ENCODE data around the gene PDGFC. TPM values are rescaled to one million over a fixed set of nuclear protein-coding genes. Genes with fewer than 3 reads are reported as not detected.

The PDGFC gene
- polyA plus RNA-seq, 3 donors, result 2.5 to 5.0 (median 4.9) TPM

DNA sequence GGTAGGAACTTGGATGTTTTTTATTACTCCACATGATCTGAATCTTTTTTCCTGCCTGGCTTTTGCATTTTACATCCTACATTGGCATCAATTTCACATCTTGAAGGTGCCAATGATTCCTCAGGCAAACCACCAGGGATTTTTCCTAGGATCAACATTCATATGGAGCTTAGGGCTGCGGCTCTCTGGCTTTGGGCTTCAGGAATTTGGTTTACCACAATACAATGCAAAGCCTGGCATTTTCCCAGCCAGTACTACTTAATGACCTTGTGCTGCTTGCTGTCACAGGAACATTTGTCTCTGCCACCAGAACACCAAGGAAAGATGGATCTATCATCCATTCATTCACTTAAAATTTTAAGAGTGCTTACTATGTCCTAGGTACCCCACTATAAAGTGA, 180.7 kb downstream of the PDGFC start:
- Histone ChIP-seq H3K9ac (ENCODE audit: insufficient read depth, low read length, poor library complexity, severe bottlenecking) (no peak overlapping the region), H3K79me2 (ENCODE audit: insufficient read depth, low read length) (no peaks in the 10 kb centered on the region), H3K4me3 (replicated peaks in 1 of 3; ENCODE audit: low read depth in 2 of 3, low read length in 3 of 3) (no peak overlapping the region), H2AFZ (ENCODE audit: insufficient read depth, low read depth, low read length, poor library complexity, severe bottlenecking) (no peak overlapping the region), H3K27ac (ENCODE audit: low read depth in 1 of 2, low read length in 2 of 2) (no peak overlapping the region), H4K20me1 (ENCODE audit: insufficient read depth, low read length) (no peaks in the 10 kb centered on the region), H3K9me3 (replicated peaks in 1 of 2; ENCODE audit: control insufficient read depth in 1 of 2, insufficient read depth in 1 of 2, low read length in 2 of 2) (no peaks in the 10 kb centered on the region), H3K4me2 (replicated peaks; ENCODE audit: extremely low read depth, low read length, poor library complexity, severe bottlenecking) (no peak overlapping the region), H3K36me3 (replicated peaks in 1 of 2; ENCODE audit: control insufficient read depth in 1 of 2, insufficient read depth in 2 of 2, low read length in 2 of 2) (no peaks in the 10 kb centered on the region), H3K4me1 (ENCODE audit: control insufficient read depth in 1 of 2, insufficient read depth in 2 of 2, low read length in 2 of 2) (no peaks in the 10 kb centered on the region), H3K27me3 (ENCODE audit: control insufficient read depth in 2 of 2, insufficient read depth in 2 of 2, low read length in 2 of 2) (no peaks in the 10 kb centered on the region)
- DNase-seq, result no peak
- Mint-ChIP-seq H3K9me3 (peaks cover 0 to 5% (median 0%) of the 10 kb centered on the region in 7 donors), H3K27ac (no peak overlapping the region), H3K4me3 (no peak overlapping the region), H3K27me3 (ENCODE audit: low read depth in 3 of 3) (no peaks in the 10 kb centered on the region), H3K36me3 (peaks cover 0 to 4% of the 10 kb centered on the region in 2 donors), H3K4me1 (peaks cover 2% of the 10 kb centered on the region)
- no peak for TF ChIP-seq CTCF (IDR thresholded peaks at IDR 0.05)
- intact Hi-C loops (cut with micrococcal nuclease), result no loop called here
- 70% methylated on average over 1 of the region's 1 CpG for WGBS (ENCODE audit: insufficient coverage)

GRCh38 chr4:156788782-156789181, 182.8 kb downstream of the PDGFC start:
- Histone ChIP-seq H2AFZ (ENCODE audit: insufficient read depth, low read depth, low read length, poor library complexity, severe bottlenecking) (no peak overlapping the region), H3K4me3 (replicated peaks in 1 of 3; ENCODE audit: low read depth in 2 of 3, low read length in 3 of 3) (no peak overlapping the region), H4K20me1 (ENCODE audit: insufficient read depth, low read length) (no peaks in the 10 kb centered on the region), H3K9me3 (replicated peaks in 1 of 2; ENCODE audit: control insufficient read depth in 1 of 2, insufficient read depth in 1 of 2, low read length in 2 of 2) (no peaks in the 10 kb centered on the region), H3K4me2 (replicated peaks; ENCODE audit: extremely low read depth, low read length, poor library complexity, severe bottlenecking) (no peak overlapping the region), H3K27me3 (ENCODE audit: control insufficient read depth in 2 of 2, insufficient read depth in 2 of 2, low read length in 2 of 2) (no peaks in the 10 kb centered on the region), H3K27ac (ENCODE audit: low read depth in 1 of 2, low read length in 2 of 2) (no peak overlapping the region), H3K79me2 (ENCODE audit: insufficient read depth, low read length) (no peaks in the 10 kb centered on the region), H3K9ac (ENCODE audit: insufficient read depth, low read length, poor library complexity, severe bottlenecking) (no peak overlapping the region), H3K36me3 (replicated peaks in 1 of 2; ENCODE audit: control insufficient read depth in 1 of 2, insufficient read depth in 2 of 2, low read length in 2 of 2) (no peaks in the 10 kb centered on the region), H3K4me1 (ENCODE audit: control insufficient read depth in 1 of 2, insufficient read depth in 2 of 2, low read length in 2 of 2) (no peaks in the 10 kb centered on the region)
- no peak overlapping the region for H3K27ac Mint-ChIP-seq
- peaks cover 0 to 4% of the 10 kb centered on the region in 2 donors for H3K36me3 Mint-ChIP-seq
- no peak for DNase-seq
- H3K4me1 Mint-ChIP-seq, result no peaks in the 10 kb centered on the region
- peaks cover 0 to 5% (median 0%) of the 10 kb centered on the region in 7 donors for H3K9me3 Mint-ChIP-seq
- no peak overlapping the region for H3K4me3 Mint-ChIP-seq
- no peak for TF ChIP-seq CTCF (IDR thresholded peaks at IDR 0.05)
- peaks cover 0 to under 1% (median 0%) of the 10 kb centered on the region in 3 donors for H3K27me3 Mint-ChIP-seq (ENCODE audit: low read depth in 3 of 3)
- intact Hi-C loops (cut with micrococcal nuclease), result no loop called here

Data from CD14-positive monocyte (primary cell).